ENCODE measurements around the gene AMOTL1. TPM values are rescaled to one million over a fixed set of nuclear protein-coding genes. Genes with fewer than 3 reads are reported as not detected.
"Not testable (repeated sequence)": the region's sequence is repeated elsewhere in the genome, so short reads cannot be mapped to it uniquely, and the experiment has no call there.

The AMOTL1 gene
- total RNA-seq, 1 donor from 2014 or later = 79.3 TPM

- H3K27me3 ChIP-seq (ENCODE audit: control insufficient read depth in 3 of 3, insufficient read depth in 3 of 3, low read length in 3 of 3) = no peaks in the 10 kb centered on the region
- peaks cover 0 to 10% (median 3%) of the 10 kb centered on the region in 3 donors for H3K36me3 ChIP-seq (ENCODE audit: control insufficient read depth in 3 of 3, insufficient read depth in 3 of 3, low read length in 3 of 3)
- no peaks in the 10 kb centered on the region for H3K9me3 ChIP-seq (ENCODE audit: control insufficient read depth in 3 of 3, low read length in 3 of 3)
- H3K27ac ChIP-seq (ENCODE audit: low read depth, low read length) = no peak overlapping the region
- H3K4me1 ChIP-seq (ENCODE audit: control insufficient read depth in 3 of 3, insufficient read depth in 3 of 3, low read length in 3 of 3) = peaks cover 47 to 49% (median 47%) of the 10 kb centered on the region in 3 donors
- H3K4me3 ChIP-seq (ENCODE audit: low read length in 3 of 3) = no peak overlapping the region
- H3K9ac ChIP-seq (ENCODE audit: low read depth in 1 of 3, low read length in 3 of 3) = no peak overlapping the region
Observed at GRCh38 chr11:94806419-94806818, 38.3 kb downstream of the AMOTL1 start.

- Histone ChIP-seq H3K4me1 (ENCODE audit: control insufficient read depth in 3 of 3, insufficient read depth in 3 of 3, low read length in 3 of 3) (peaks cover 23 to 36% (median 32%) of the 10 kb centered on the region in 3 donors), H3K9ac (ENCODE audit: low read depth in 1 of 3, low read length in 3 of 3) (no peak overlapping the region), H3K27me3 (ENCODE audit: control insufficient read depth in 3 of 3, insufficient read depth in 3 of 3, low read length in 3 of 3) (no peaks in the 10 kb centered on the region), H3K4me3 (ENCODE audit: low read length in 3 of 3) (no peak overlapping the region), H3K9me3 (ENCODE audit: control insufficient read depth in 3 of 3, low read length in 3 of 3) (no peaks in the 10 kb centered on the region), H3K36me3 (ENCODE audit: control insufficient read depth in 3 of 3, insufficient read depth in 3 of 3, low read length in 3 of 3) (peaks cover 6 to 9% (median 8%) of the 10 kb centered on the region in 3 donors), H3K27ac (ENCODE audit: low read depth, low read length) (no peak overlapping the region)
Observed at GRCh38 chr11:94809251-94809650, 41.1 kb downstream of the AMOTL1 start.

GRCh38 chr11:94812724-94813720 is 44.9 kb downstream of the AMOTL1 start:
- H3K4me1 ChIP-seq (ENCODE audit: control insufficient read depth in 3 of 3, insufficient read depth in 3 of 3, low read length in 3 of 3) = peaks cover 6 to 18% (median 11%) of the 10 kb centered on the region in 3 donors
- not testable (repeated sequence) for H3K27me3 ChIP-seq (ENCODE audit: control insufficient read depth in 3 of 3, insufficient read depth in 3 of 3, low read length in 3 of 3); H3K9ac ChIP-seq (ENCODE audit: low read depth in 1 of 3, low read length in 3 of 3); H3K9me3 ChIP-seq (ENCODE audit: control insufficient read depth in 3 of 3, low read length in 3 of 3); H3K4me3 ChIP-seq (ENCODE audit: low read length in 3 of 3); H3K36me3 ChIP-seq (ENCODE audit: control insufficient read depth in 3 of 3, insufficient read depth in 3 of 3, low read length in 3 of 3)
- H3K27ac ChIP-seq (ENCODE audit: low read depth, low read length) = peak overlapping the region; percentile 36

GRCh38 chr11:94814272-94814976 is 46.3 kb downstream of the AMOTL1 start:
- H3K27me3 ChIP-seq (ENCODE audit: control insufficient read depth in 3 of 3, insufficient read depth in 3 of 3, low read length in 3 of 3) = no peaks in the 10 kb centered on the region
- no peak overlapping the region for H3K9ac ChIP-seq (ENCODE audit: low read depth in 1 of 3, low read length in 3 of 3)
- no peaks in the 10 kb centered on the region for H3K9me3 ChIP-seq (ENCODE audit: control insufficient read depth in 3 of 3, low read length in 3 of 3)
- peak overlapping the region; percentile 36 for H3K27ac ChIP-seq (ENCODE audit: low read depth, low read length)
- H3K4me1 ChIP-seq (ENCODE audit: control insufficient read depth in 3 of 3, insufficient read depth in 3 of 3, low read length in 3 of 3) = peaks cover 6 to 16% (median 11%) of the 10 kb centered on the region in 3 donors
- no peak overlapping the region for H3K4me3 ChIP-seq (ENCODE audit: low read length in 3 of 3)
- peaks cover 6 to 9% (median 8%) of the 10 kb centered on the region in 3 donors for H3K36me3 ChIP-seq (ENCODE audit: control insufficient read depth in 3 of 3, insufficient read depth in 3 of 3, low read length in 3 of 3)

- no peak overlapping the region for H3K4me3 ChIP-seq (ENCODE audit: low read length in 3 of 3)
- no peaks in the 10 kb centered on the region for H3K9me3 ChIP-seq (ENCODE audit: control insufficient read depth in 3 of 3, low read length in 3 of 3)
- H3K27ac ChIP-seq (ENCODE audit: low read depth, low read length) = no peak overlapping the region
- peaks cover 6 to 15% (median 11%) of the 10 kb centered on the region in 3 donors for H3K4me1 ChIP-seq (ENCODE audit: control insufficient read depth in 3 of 3, insufficient read depth in 3 of 3, low read length in 3 of 3)
- H3K27me3 ChIP-seq (ENCODE audit: control insufficient read depth in 3 of 3, insufficient read depth in 3 of 3, low read length in 3 of 3) = no peaks in the 10 kb centered on the region
- no peak overlapping the region for H3K9ac ChIP-seq (ENCODE audit: low read depth in 1 of 3, low read length in 3 of 3)
- H3K36me3 ChIP-seq (ENCODE audit: control insufficient read depth in 3 of 3, insufficient read depth in 3 of 3, low read length in 3 of 3) = peaks cover 9 to 13% (median 12%) of the 10 kb centered on the region in 3 donors
Observed at GRCh38 chr11:94815705-94816344, 47.7 kb downstream of the AMOTL1 start.

- H3K4me3 ChIP-seq (ENCODE audit: low read length in 3 of 3) = no peak overlapping the region
- peaks cover 8 to 12% (median 10%) of the 10 kb centered on the region in 3 donors for H3K4me1 ChIP-seq (ENCODE audit: control insufficient read depth in 3 of 3, insufficient read depth in 3 of 3, low read length in 3 of 3)
- no peak overlapping the region for H3K9ac ChIP-seq (ENCODE audit: low read depth in 1 of 3, low read length in 3 of 3)
- H3K27me3 ChIP-seq (ENCODE audit: control insufficient read depth in 3 of 3, insufficient read depth in 3 of 3, low read length in 3 of 3) = no peaks in the 10 kb centered on the region
- H3K36me3 ChIP-seq (ENCODE audit: control insufficient read depth in 3 of 3, insufficient read depth in 3 of 3, low read length in 3 of 3) = peaks cover 30 to 43% (median 40%) of the 10 kb centered on the region in 3 donors
- no peaks in the 10 kb centered on the region for H3K9me3 ChIP-seq (ENCODE audit: control insufficient read depth in 3 of 3, low read length in 3 of 3)
- H3K27ac ChIP-seq (ENCODE audit: low read depth, low read length) = no peak overlapping the region
Observed at GRCh38 chr11:94820480-94820879, 52.3 kb downstream of the AMOTL1 start.

- H3K27ac ChIP-seq (ENCODE audit: low read depth, low read length) = no peak overlapping the region
- no peak overlapping the region for H3K4me3 ChIP-seq (ENCODE audit: low read length in 3 of 3)
- H3K36me3 ChIP-seq (ENCODE audit: control insufficient read depth in 3 of 3, insufficient read depth in 3 of 3, low read length in 3 of 3) = peaks cover 30 to 44% (median 43%) of the 10 kb centered on the region in 3 donors
- H3K4me1 ChIP-seq (ENCODE audit: control insufficient read depth in 3 of 3, insufficient read depth in 3 of 3, low read length in 3 of 3) = peaks cover 8 to 12% (median 10%) of the 10 kb centered on the region in 3 donors
- no peaks in the 10 kb centered on the region for H3K27me3 ChIP-seq (ENCODE audit: control insufficient read depth in 3 of 3, insufficient read depth in 3 of 3, low read length in 3 of 3)
- no peaks in the 10 kb centered on the region for H3K9me3 ChIP-seq (ENCODE audit: control insufficient read depth in 3 of 3, low read length in 3 of 3)
- no peak overlapping the region for H3K9ac ChIP-seq (ENCODE audit: low read depth in 1 of 3, low read length in 3 of 3)
Observed at GRCh38 chr11:94821439-94821838, 53.3 kb downstream of the AMOTL1 start.

GRCh38 chr11:94822080-94822479 is 53.9 kb downstream of the AMOTL1 start:
- no peaks in the 10 kb centered on the region for H3K9me3 ChIP-seq (ENCODE audit: control insufficient read depth in 3 of 3, low read length in 3 of 3)
- no peak overlapping the region for H3K4me3 ChIP-seq (ENCODE audit: low read length in 3 of 3)
- H3K36me3 ChIP-seq (ENCODE audit: control insufficient read depth in 3 of 3, insufficient read depth in 3 of 3, low read length in 3 of 3) = peaks cover 31 to 50% (median 43%) of the 10 kb centered on the region in 3 donors
- no peak overlapping the region for H3K9ac ChIP-seq (ENCODE audit: low read depth in 1 of 3, low read length in 3 of 3)
- no peaks in the 10 kb centered on the region for H3K27me3 ChIP-seq (ENCODE audit: control insufficient read depth in 3 of 3, insufficient read depth in 3 of 3, low read length in 3 of 3)
- H3K4me1 ChIP-seq (ENCODE audit: control insufficient read depth in 3 of 3, insufficient read depth in 3 of 3, low read length in 3 of 3) = peaks cover 5 to 12% (median 10%) of the 10 kb centered on the region in 3 donors
- no peak overlapping the region for H3K27ac ChIP-seq (ENCODE audit: low read depth, low read length)

GRCh38 chr11:94823102-94823732 is 55.1 kb downstream of the AMOTL1 start:
- H3K27ac ChIP-seq (ENCODE audit: low read depth, low read length) = no peak overlapping the region

More at GRCh38 chr11:94823102-94823732, 55.1 kb downstream of the AMOTL1 start:
- Histone ChIP-seq H3K36me3 (ENCODE audit: control insufficient read depth in 3 of 3, insufficient read depth in 3 of 3, low read length in 3 of 3) (peaks cover 37 to 59% (median 44%) of the 10 kb centered on the region in 3 donors), H3K9ac (ENCODE audit: low read depth in 1 of 3, low read length in 3 of 3) (no peak overlapping the region), H3K4me1 (ENCODE audit: control insufficient read depth in 3 of 3, insufficient read depth in 3 of 3, low read length in 3 of 3) (peaks cover 5 to 12% (median 10%) of the 10 kb centered on the region in 3 donors), H3K9me3 (ENCODE audit: control insufficient read depth in 3 of 3, low read length in 3 of 3) (no peaks in the 10 kb centered on the region), H3K4me3 (ENCODE audit: low read length in 3 of 3) (no peak overlapping the region), H3K27me3 (ENCODE audit: control insufficient read depth in 3 of 3, insufficient read depth in 3 of 3, low read length in 3 of 3) (no peaks in the 10 kb centered on the region)
